Skeletal muscle cell (primary cell): ENCODE measurements around the gene HOXB9.

Experiments
- DNase-seq: peaks from one replicate; pipeline ENCODE4 v3.0.0-alpha.2; 2010; ENCODE audit warnings: low read depth
- H3K4me3 ChIP-seq: 2 replicates; pipeline ENCODE4 v1.5.1; 2011; ENCODE audit warnings: low read depth, mild to moderate bottlenecking, control low read depth, low read length, moderate library complexity

Gene HOXB9

GRCh38 chr17:48600244-48601098 lies 25.7 kb downstream of the HOXB9 start:
- no peak for DNase-seq
- H3K4me3 ChIP-seq = no peak overlapping the region

GRCh38 chr17:48599354-48599753 lies 26.8 kb downstream of the HOXB9 start:
- H3K4me3 ChIP-seq = no peak overlapping the region
- DNase-seq = no peak

DNA sequence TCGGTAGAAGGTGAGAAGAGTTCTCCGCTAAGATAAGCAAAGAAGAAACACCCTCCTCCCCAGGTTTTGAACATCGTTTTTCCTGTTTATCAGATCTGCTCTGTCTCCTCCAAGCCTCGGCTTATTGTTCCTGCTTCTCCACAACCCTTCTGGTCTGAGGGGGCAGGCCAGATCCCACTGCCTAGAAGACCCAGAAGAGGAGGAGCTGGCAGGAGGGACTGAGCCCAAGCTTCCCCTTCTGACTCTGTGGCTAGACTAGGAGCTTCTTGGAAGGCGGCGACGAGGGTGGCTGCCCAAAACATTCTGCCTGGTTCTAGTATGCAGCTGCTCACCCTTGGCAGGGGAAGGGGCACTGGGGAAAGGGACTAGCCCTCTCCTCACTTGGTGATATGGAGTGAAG lies 27.4 kb downstream of the HOXB9 start:
- DNase-seq = no peak
- no peak overlapping the region for H3K4me3 ChIP-seq

- DNase-seq = no peak
- peak overlapping the region; percentile 51 for H3K4me3 ChIP-seq
These were observed 28.2 kb downstream of the HOXB9 start for GRCh38 chr17:48597778-48598631.

DNA sequence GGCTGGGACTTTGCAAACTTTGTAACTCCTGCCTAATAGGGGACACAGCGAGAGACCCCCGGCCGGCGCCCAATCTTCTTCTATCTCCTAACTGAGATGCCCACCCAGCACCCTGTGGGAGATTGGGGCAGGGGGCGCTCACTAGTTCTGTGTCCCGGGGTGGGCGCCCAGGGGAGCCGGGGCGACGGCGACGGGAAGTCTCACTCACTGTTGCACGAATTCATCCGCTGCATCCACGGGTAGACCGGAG lies 28.7 kb downstream of the HOXB9 start:
- no peak for DNase-seq

DNA sequence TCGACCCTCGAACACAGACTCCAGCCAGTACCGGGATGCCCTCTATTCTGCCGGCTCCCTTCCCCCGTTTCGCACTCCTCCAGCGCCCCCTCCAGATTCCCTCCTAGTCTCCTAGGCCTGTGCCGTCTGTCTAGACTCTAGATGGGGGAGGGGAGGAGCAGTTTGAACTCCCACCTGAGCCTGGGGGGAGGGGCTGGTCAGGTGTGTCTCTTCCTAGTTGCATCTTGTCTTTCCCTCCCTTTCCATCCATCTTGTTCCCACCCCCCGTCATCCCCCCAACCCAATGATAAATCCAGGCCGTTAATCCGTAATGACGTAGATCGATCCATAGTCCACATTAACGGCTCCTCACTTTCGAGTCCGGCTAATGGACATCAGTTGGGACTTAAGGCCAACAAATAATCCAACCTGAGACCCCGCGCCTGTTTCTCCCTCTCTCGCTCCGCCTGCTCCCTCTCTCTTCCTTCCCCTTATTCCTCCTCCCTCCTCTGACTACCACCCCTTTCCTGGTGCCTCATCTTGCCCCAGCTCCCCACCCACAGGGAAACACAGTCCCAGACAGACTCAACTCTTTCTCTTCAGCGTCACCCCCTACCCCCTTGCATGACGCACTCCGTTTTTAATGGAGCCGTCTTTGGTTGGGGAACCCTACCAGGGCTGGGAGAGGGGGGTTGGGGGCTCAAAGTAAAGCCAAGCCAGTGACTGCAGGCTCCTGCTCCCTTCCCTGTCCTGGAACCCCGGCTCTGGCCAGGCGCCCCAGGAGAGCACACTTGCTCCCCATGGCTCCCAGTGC lies 29.2 kb downstream of the HOXB9 start:
- DNase-seq = no peak
- H3K4me3 ChIP-seq = peak overlapping the region; percentile 51

More for the DNA sequence above, 28.7 kb downstream of the HOXB9 start:
- peak overlapping the region; percentile 51 for H3K4me3 ChIP-seq

GRCh38 chr17:48596000-48596734 lies 30.0 kb downstream of the HOXB9 start:
- no peak for DNase-seq
- H3K4me3 ChIP-seq = peak overlapping the region; percentile 51

- peak overlapping the region; percentile 51 for H3K4me3 ChIP-seq
- DNase-seq = no peak
These were observed 30.7 kb downstream of the HOXB9 start for GRCh38 chr17:48595278-48595999.

DNA sequence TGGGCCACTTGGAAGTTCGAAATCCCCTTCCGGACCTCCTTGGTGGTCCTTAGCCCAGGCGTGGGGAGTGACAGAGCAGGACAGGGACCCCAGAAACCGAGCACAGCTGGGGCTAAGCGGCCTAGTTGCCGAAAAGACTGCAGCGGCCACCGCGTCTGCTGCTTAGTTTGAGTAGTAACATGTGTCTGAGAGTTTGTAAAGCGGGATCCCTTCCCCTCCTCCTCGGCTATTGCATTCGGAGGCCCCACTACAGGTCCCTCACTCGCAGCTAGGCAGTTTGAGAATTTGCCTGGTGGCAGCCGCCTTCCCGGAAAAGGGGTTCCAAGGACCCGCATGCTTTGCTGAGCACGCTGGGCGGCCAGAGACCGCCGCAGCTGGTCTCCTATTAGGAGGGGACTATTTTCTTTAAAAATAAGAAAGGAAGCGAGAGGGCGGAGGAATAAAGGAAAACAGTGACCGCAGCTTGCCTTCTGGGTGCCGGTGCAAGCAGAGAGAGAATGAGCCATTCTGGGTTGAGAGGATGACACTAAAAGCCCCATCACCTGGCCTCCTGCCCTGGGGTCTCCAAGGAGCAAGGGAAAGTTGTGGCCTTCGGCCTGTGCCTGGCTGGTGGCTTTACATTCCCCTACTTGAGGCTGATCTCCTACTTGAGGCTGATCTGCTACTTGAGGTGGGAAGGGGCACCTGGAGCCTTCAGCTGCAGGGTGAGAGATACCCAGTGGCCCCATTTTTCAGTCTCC lies 31.4 kb downstream of the HOXB9 start:
- H3K4me3 ChIP-seq = peak overlapping the region; percentile 5
- DNase-seq = no peak

DNA sequence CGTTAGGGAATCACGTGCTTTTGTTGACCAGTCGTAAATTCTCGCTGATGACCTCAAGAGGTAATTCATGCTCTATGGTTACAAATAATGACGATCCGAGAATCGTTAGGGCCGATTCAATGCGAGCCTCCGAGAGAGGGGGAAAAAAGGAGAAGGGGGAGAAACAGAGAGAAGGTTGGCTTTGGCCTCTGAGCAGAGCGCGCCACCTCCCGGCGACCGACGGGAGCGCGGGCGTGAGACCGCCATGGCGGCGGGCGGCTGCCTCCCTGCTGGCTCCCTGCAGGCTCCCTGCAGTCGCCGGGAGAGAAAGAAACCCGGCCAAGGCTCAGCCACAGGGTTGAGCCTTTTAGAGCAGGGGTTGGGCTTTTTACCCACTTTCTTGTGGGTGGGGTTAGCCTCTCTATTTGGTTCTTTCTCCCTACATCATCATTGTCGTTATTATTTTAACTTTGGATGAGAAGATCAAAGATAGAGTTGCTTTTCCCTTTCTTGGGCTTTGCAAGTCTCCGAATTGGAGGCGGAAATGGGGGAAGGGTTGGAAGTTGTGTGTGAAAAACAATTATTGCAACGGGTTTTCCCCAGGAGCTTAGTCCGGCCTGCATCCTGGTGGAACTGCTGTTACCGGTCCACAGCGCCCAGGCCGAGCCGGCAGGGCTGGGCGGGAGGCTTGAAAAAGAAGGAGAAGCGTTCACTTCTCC lies 32.2 kb downstream of the HOXB9 start:
- peak overlapping the region; percentile 44 for H3K4me3 ChIP-seq
- DNase-seq = no peak

GRCh38 chr17:48593126-48593829 lies 32.9 kb downstream of the HOXB9 start, which contains the start of gene HOXB5:
Gene HOXB5 (minus strand): TSS chr17:48593779. CDS start chr17:48593682, 97 bp downstream.
- DNase-seq = no peak
- peak within 1 kb of the TSS; percentile 44 for H3K4me3 ChIP-seq

DNA sequence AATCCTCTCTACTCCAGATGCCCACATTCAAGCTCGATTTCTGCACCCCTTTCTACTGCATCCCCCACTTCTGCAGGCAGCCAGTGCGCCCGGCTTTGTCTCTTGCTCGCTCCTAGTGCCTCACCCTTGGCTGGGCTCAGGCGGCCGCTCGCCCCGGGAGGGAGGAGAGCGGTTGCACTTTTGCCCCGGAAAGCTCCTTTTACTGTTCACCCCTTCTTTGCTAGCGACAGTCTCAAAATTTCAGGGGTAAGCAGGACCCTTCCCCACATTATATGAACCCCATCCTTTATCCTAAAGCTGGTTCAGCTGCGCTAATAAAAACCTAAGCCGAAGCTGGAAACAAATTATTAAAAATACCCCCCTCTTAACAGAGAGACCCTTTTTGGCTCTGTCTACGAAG lies 33.6 kb downstream of the HOXB9 start:
- no peak for DNase-seq
- H3K4me3 ChIP-seq = peak overlapping the region; percentile 44

DNA sequence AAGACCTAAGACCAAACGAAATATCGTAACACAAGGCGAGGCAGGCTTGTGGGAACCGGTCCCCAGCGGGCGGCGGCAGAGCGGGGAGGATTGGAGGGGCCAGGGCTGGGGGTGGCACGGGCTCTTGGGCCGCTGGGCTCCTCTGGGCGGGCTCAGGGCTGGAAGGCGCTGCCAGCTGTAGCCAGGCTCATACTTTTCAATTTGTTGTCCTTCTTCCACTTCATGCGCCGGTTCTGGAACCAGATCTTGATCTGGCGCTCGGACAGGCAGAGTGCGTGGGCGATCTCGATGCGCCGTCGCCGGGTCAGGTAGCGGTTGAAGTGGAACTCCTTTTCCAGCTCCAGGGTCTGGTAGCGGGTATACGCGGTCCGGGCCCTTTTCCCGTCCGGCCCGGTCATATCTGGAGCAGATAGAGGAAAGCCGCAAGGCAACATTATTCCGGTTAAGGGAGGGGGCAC lies 34.1 kb downstream of the HOXB9 start:
- H3K4me3 ChIP-seq = peak overlapping the region; percentile 44
- no peak for DNase-seq

- no peak for DNase-seq
- peak overlapping the region; percentile 44 for H3K4me3 ChIP-seq
These were observed 34.7 kb downstream of the HOXB9 start for GRCh38 chr17:48591255-48592056.

DNA sequence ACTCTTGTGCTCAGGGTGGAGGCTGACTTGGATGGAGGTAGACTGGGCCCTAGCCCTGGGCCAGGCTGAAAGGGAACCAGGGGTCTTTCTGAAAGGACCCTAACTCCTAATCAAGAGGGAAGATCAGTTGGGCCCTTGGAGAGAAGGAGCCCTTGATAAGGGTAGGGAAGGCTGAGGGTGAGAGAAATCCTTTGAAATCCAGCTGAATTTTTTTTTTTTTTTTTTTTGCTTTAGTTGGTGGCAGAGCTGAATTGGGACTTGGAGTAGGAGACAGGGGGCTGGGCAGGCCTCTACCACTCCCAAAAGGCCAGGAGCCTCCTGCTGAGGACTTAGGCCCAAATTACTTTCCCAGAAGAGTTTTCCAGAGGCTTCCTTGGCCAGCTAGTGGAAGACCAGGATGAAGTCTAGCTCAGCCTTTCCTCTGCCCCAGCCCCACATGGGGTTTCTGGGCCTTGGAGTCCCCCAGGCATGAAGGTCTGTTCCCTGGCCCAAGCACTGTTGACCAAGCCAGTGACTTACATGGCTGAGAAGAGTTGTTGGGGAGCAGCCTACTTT lies 35.5 kb downstream of the HOXB9 start:
- DNase-seq = no peak
- H3K4me3 ChIP-seq = peak overlapping the region; percentile 24
